ENCODE results near the gene OR6B3.
"Not testable (repeated sequence)": the region's sequence is repeated elsewhere in the genome, so short reads cannot be mapped to it uniquely, and the experiment has no call there.

The OR6B3 gene

GRCh38 chr2:240048237-240048636 lies 5.1 kb downstream of the OR6B3 start:
- DNase-seq (ENCODE audit: low read depth in 2 of 2) = no peak
- TF ChIP-seq, protein P1, sequence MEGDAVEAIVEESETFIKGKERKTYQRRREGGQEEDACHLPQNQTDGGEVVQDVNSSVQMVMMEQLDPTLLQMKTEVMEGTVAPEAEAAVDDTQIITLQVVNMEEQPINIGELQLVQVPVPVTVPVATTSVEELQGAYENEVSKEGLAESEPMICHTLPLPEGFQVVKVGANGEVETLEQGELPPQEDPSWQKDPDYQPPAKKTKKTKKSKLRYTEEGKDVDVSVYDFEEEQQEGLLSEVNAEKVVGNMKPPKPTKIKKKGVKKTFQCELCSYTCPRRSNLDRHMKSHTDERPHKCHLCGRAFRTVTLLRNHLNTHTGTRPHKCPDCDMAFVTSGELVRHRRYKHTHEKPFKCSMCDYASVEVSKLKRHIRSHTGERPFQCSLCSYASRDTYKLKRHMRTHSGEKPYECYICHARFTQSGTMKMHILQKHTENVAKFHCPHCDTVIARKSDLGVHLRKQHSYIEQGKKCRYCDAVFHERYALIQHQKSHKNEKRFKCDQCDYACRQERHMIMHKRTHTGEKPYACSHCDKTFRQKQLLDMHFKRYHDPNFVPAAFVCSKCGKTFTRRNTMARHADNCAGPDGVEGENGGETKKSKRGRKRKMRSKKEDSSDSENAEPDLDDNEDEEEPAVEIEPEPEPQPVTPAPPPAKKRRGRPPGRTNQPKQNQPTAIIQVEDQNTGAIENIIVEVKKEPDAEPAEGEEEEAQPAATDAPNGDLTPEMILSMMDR (IDR thresholded peaks at IDR 0.05; ENCODE audit: low read depth, low read length) = no peak
- no peak overlapping the region for H3K4me3 ChIP-seq (replicated peaks in 1 of 2; ENCODE audit: low read depth in 2 of 2, low read length in 2 of 2)

DNA sequence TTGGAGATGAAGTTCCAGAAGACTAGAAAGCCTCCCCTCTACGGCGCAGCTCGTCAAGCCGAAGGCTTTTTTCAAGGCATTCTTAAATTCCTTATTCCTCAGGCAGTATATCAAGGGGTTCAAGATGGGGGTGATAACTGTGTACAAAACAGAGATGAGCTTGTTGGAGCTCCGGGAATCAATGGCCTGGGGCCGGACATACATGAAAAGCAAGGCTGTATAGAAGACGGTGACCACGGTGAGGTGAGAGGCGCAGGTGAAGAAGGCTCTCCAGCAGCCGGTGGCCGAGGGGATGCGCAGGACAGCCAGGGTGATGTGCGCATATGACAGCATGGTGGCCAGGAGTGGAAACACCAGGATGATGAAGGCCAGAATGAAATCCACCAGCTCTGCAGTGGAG lies 8.2 kb downstream of the OR6B3 start:
- no peak for DNase-seq (ENCODE audit: low read depth in 2 of 2)
- no peak overlapping the region for H3K4me3 ChIP-seq (replicated peaks in 1 of 2; ENCODE audit: low read depth in 2 of 2, low read length in 2 of 2)
- TF ChIP-seq, protein P1 (IDR thresholded peaks at IDR 0.05; ENCODE audit: low read depth, low read length) = no peak

GRCh38 chr2:240044096-240044495 lies 9.2 kb downstream of the OR6B3 start:
- not testable (repeated sequence) for H3K4me3 ChIP-seq (replicated peaks in 1 of 2; ENCODE audit: low read depth in 2 of 2, low read length in 2 of 2); DNase-seq (ENCODE audit: low read depth in 2 of 2)

- no peak overlapping the region for H3K4me3 ChIP-seq (replicated peaks in 1 of 2; ENCODE audit: low read depth in 2 of 2, low read length in 2 of 2)
- TF ChIP-seq, protein P1 (IDR thresholded peaks at IDR 0.05; ENCODE audit: low read depth, low read length) = no peak
- no peak for DNase-seq (ENCODE audit: low read depth in 2 of 2)
These were observed 9.9 kb downstream of the OR6B3 start for GRCh38 chr2:240043279-240043989.

GRCh38 chr2:240042740-240043139 lies 10.6 kb downstream of the OR6B3 start:
- TF ChIP-seq, protein P1 (IDR thresholded peaks at IDR 0.05; ENCODE audit: low read depth, low read length) = no peak
- no peak for DNase-seq (ENCODE audit: low read depth in 2 of 2)
- no peak overlapping the region for H3K4me3 ChIP-seq (replicated peaks in 1 of 2; ENCODE audit: low read depth in 2 of 2, low read length in 2 of 2)

DNA sequence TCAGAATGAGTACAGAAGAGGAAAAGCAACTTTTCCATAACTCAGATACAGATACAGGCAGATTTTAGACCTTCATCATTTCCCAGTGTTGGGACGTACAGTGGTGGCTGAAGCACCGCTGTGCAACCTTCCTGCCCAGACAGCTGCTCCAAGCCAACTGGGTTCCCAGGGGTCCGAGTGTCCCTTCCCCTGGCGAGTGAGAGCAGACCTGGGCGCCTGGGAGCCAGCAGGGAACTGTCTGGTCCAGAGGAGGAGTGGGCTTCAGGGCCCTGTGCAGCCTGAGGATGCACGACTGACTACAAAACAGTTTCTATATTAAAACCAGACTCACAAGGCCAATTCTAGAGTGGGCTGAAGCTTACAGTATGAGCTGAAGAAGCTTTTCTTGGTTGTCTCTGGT lies 12.0 kb downstream of the OR6B3 start:
- no peak overlapping the region for H3K4me3 ChIP-seq (replicated peaks in 1 of 2; ENCODE audit: low read depth in 2 of 2, low read length in 2 of 2)
- TF ChIP-seq, protein P1 (IDR thresholded peaks at IDR 0.05; ENCODE audit: low read depth, low read length) = no peak
- no peak for DNase-seq (ENCODE audit: low read depth in 2 of 2)

GRCh38 chr2:240037358-240037757 lies 16.0 kb downstream of the OR6B3 start:
- TF ChIP-seq, protein P1 (IDR thresholded peaks at IDR 0.05; ENCODE audit: low read depth, low read length) = no peak
- H3K4me3 ChIP-seq (replicated peaks in 1 of 2; ENCODE audit: low read depth in 2 of 2, low read length in 2 of 2) = no peak overlapping the region
- DNase-seq (ENCODE audit: low read depth in 2 of 2) = no peak
